Stimulated activated CD4-positive, alpha-beta T cell treated with anti-CD3 and anti-CD28 coated beads, Interleukin-1b, Interleukin-23, amount 100 ng/mL, for 4 hours (primary cell): Measurements from ENCODE around the gene BTLA.
A peak's percentile ranks its signal among the peaks of the same experiment; 100 is the strongest.
"Not testable (repeated sequence)": the region's sequence is repeated elsewhere in the genome, so short reads cannot be mapped to it uniquely, and the experiment has no call there.

Experiments used
- DNase-seq, 2 donors: peaks; one replicate each; pipeline ENCODE4 v3.0.0-alpha.2; 2020; ENCODE audit warnings: low read depth in 2 of 2

BTLA gene

GRCh38 chr3:112498914-112499711 lies at the start of gene BTLA:
BTLA (minus strand) TSS chr3:112499472; CDS start chr3:112499358, 114 bp downstream.
- no peak for DNase-seq

GRCh38 chr3:112546216-112546759 lies 47.0 kb upstream of the BTLA start:
- no peak for DNase-seq

GRCh38 chr3:112539825-112540650 lies 40.8 kb upstream of the BTLA start:
- DNase-seq = no peak

GRCh38 chr3:112531358-112531781 lies 32.1 kb upstream of the BTLA start:
- DNase-seq = no peak

- no peak for DNase-seq
These were observed 31.3 kb upstream of the BTLA start for GRCh38 chr3:112530573-112530972.

- not testable (repeated sequence) for DNase-seq
These were observed 24.9 kb upstream of the BTLA start for GRCh38 chr3:112524127-112524526.

GRCh38 chr3:112519424-112520001 lies 20.2 kb upstream of the BTLA start:
- DNase-seq = peak in 1 of 2 donors; percentile 29

- not testable (repeated sequence) for DNase-seq
These were observed 19.7 kb upstream of the BTLA start for GRCh38 chr3:112518970-112519369.

- no peak for DNase-seq
These were observed 15.4 kb upstream of the BTLA start for GRCh38 chr3:112514527-112515128.

- DNase-seq = no peak
These were observed 13.0 kb upstream of the BTLA start for GRCh38 chr3:112512320-112512719.

- DNase-seq = no peak
These were observed 9.6 kb upstream of the BTLA start for GRCh38 chr3:112508860-112509259.

- no peak for DNase-seq
These were observed 9.0 kb upstream of the BTLA start for GRCh38 chr3:112508261-112508660.

- no peak for DNase-seq
These were observed 6.6 kb upstream of the BTLA start for GRCh38 chr3:112505907-112506306.

- DNase-seq = no peak
These were observed 4.9 kb upstream of the BTLA start for GRCh38 chr3:112504123-112504522.

GRCh38 chr3:112503304-112503972 lies 4.2 kb upstream of the BTLA start:
- DNase-seq = no peak

- no peak for DNase-seq
These were observed 1.3 kb upstream of the BTLA start for GRCh38 chr3:112500621-112501020.

GRCh38 chr3:112497897-112498548 lies 1.2 kb downstream of the BTLA start:
- no peak for DNase-seq

- DNase-seq = no peak
These were observed 2.8 kb downstream of the BTLA start for GRCh38 chr3:112496366-112497067.

- not testable (repeated sequence) for DNase-seq
These were observed 4.9 kb downstream of the BTLA start for GRCh38 chr3:112494448-112494767.

- DNase-seq = no peak
These were observed 7.1 kb downstream of the BTLA start for GRCh38 chr3:112492124-112492523.
